Measurements from ENCODE around the gene PTPRF. TPM values are rescaled to one million over a fixed set of nuclear protein-coding genes. Genes with fewer than 3 reads are reported as not detected.

PTPRF gene
- total RNA-seq, 1 donor from 2014 or later, result 71.1 TPM

DNA sequence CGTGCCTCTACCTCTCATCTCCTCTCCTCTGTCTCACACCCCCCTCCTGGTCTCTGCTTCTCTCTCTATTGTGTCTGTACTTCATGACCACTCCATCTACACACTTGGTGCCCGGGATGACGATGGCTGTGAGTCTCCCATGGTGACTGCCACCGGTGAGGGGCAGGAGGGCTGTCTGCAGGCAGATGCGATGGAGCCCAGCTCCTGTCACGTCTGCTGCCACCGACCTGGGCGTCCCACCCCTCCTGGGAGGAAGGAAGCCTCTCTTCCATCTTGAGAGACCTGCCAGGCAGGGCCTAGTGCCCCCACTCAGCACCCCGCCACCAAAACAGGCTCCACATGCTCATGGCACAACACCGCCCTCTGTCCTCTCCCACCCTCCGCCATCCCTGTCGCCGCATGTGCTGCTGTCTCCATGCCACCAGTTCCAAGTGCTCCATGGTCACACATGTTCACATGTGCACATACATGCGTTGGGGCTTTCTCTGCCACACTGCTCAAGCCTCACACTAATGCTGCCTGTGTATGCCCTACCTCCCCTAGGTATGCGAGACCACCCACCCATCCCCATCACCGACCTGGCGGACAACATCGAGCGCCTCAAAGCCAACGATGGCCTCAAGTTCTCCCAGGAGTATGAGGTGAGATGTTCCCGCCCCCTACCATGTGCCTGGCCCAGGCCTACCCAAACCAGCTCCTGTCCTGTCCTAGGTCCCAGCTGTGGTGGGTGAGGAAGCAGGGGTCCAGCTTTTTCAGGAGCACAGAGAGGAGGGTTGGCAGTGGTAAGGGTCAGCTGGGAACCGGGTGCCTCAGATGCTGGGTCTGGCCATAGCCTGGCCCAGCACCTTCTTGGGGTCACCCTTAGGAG is 82.6 kb downstream of the PTPRF start:
- Mint-ChIP-seq H3K9me3 (no peaks in the 10 kb centered on the region), H3K27ac (no peak overlapping the region), H3K4me1 (no peaks in the 10 kb centered on the region), H3K4me3 (no peak overlapping the region), H3K27me3 (ENCODE audit: insufficient read depth, low read depth) (peaks cover 2% of the 10 kb centered on the region), H3K36me3 (peaks cover 25% of the 10 kb centered on the region)
- Histone ChIP-seq H2AFZ (replicated peaks) (no peak overlapping the region), H3K36me3 (no peaks in the 10 kb centered on the region), H3K4me3 (no peak overlapping the region), H3F3A (ENCODE audit: low read depth) (no peaks in the 10 kb centered on the region), H3K27ac (no peak overlapping the region), H3K9me3 (ENCODE audit: low read depth) (no peaks in the 10 kb centered on the region), H3K4me1 (no peaks in the 10 kb centered on the region), H3K79me2 (ENCODE audit: low read depth) (no peaks in the 10 kb centered on the region), H4K20me1 (ENCODE audit: low read depth) (no peaks in the 10 kb centered on the region), H3K9ac (no peak overlapping the region), H3K27me3 (no peaks in the 10 kb centered on the region), H3K4me2 (no peak overlapping the region)
- TF ChIP-seq EZH2phosphoT487 (IDR thresholded peaks at IDR 0.05) (no peak), EZH2 (IDR thresholded peaks at IDR 0.05) (no peak)
- TF ChIP-seq, protein P1, sequence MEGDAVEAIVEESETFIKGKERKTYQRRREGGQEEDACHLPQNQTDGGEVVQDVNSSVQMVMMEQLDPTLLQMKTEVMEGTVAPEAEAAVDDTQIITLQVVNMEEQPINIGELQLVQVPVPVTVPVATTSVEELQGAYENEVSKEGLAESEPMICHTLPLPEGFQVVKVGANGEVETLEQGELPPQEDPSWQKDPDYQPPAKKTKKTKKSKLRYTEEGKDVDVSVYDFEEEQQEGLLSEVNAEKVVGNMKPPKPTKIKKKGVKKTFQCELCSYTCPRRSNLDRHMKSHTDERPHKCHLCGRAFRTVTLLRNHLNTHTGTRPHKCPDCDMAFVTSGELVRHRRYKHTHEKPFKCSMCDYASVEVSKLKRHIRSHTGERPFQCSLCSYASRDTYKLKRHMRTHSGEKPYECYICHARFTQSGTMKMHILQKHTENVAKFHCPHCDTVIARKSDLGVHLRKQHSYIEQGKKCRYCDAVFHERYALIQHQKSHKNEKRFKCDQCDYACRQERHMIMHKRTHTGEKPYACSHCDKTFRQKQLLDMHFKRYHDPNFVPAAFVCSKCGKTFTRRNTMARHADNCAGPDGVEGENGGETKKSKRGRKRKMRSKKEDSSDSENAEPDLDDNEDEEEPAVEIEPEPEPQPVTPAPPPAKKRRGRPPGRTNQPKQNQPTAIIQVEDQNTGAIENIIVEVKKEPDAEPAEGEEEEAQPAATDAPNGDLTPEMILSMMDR (IDR thresholded peaks at IDR 0.05), result no peak
- no peak for DNase-seq (ENCODE audit: low spot score)

DNA sequence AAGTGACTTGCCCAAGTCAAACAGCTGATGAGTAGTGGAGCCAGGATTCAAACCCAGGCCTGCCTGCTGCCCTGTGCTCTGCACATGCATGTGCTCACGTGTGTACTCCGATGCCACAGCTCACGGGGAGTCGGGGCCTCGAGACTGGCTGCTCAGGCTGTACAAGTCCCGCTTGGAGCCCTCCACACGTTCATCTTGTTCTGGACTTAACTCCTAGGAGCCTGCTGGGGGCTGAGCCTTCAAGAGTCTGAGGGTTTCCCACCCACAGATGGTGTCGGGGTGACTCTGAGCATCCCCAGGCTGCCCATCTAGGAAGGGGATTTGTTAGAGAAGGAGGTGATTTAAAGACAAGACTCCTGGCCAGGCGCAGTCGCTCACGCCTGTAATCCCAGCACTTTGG is 83.5 kb downstream of the PTPRF start:
- Histone ChIP-seq H3K4me1 (no peaks in the 10 kb centered on the region), H3K36me3 (no peaks in the 10 kb centered on the region), H3K27ac (no peak overlapping the region), H4K20me1 (ENCODE audit: low read depth) (no peaks in the 10 kb centered on the region), H3K27me3 (no peaks in the 10 kb centered on the region), H3K9ac (no peak overlapping the region), H3K4me3 (no peak overlapping the region), H3K79me2 (ENCODE audit: low read depth) (no peaks in the 10 kb centered on the region), H2AFZ (replicated peaks) (no peak overlapping the region), H3K4me2 (no peak overlapping the region), H3K9me3 (ENCODE audit: low read depth) (no peaks in the 10 kb centered on the region), H3F3A (ENCODE audit: low read depth) (no peaks in the 10 kb centered on the region)
- H3K27ac Mint-ChIP-seq, result no peak overlapping the region
- TF ChIP-seq, protein P1 (IDR thresholded peaks at IDR 0.05), result no peak
- TF ChIP-seq EZH2phosphoT487 (IDR thresholded peaks at IDR 0.05) (no peak), EZH2 (IDR thresholded peaks at IDR 0.05) (no peak)
- H3K36me3 Mint-ChIP-seq, result peaks cover 18% of the 10 kb centered on the region
- H3K4me1 Mint-ChIP-seq, result no peaks in the 10 kb centered on the region
- H3K27me3 Mint-ChIP-seq (ENCODE audit: insufficient read depth, low read depth), result peaks cover 2% of the 10 kb centered on the region
- no peak overlapping the region for H3K4me3 Mint-ChIP-seq
- H3K9me3 Mint-ChIP-seq, result no peaks in the 10 kb centered on the region
- DNase-seq (ENCODE audit: low spot score), result no peak

DNA sequence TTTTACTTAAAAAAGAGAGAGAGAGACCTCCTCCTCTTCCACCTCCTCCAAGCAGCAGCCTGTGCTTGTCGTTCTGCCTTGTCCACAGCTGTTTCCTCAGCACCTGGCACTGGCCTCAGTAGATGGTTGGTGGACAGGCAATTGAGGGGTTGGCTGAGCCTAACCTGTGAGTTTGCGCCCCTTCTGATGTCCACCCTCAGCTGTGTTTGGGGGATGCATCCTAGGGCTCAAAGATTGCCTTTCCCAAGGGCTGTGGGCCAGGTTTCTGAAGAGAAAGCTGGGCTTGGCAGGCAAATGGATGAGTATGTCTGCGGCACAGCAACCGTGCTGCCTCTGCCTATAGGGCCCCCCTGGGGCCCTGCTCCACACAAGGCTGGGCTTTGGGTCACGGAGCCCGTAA is 84.2 kb downstream of the PTPRF start:
- Histone ChIP-seq H3F3A (ENCODE audit: low read depth) (no peaks in the 10 kb centered on the region), H2AFZ (replicated peaks) (no peak overlapping the region), H3K27me3 (no peaks in the 10 kb centered on the region), H3K4me1 (no peaks in the 10 kb centered on the region), H3K9me3 (ENCODE audit: low read depth) (no peaks in the 10 kb centered on the region), H3K9ac (no peak overlapping the region), H3K79me2 (ENCODE audit: low read depth) (no peaks in the 10 kb centered on the region), H3K4me3 (no peak overlapping the region), H4K20me1 (ENCODE audit: low read depth) (no peaks in the 10 kb centered on the region), H3K36me3 (no peaks in the 10 kb centered on the region), H3K27ac (no peak overlapping the region), H3K4me2 (no peak overlapping the region)
- TF ChIP-seq EZH2phosphoT487 (IDR thresholded peaks at IDR 0.05), result no peak
- Mint-ChIP-seq H3K27ac (no peak overlapping the region), H3K4me3 (no peak overlapping the region), H3K27me3 (ENCODE audit: insufficient read depth, low read depth) (peaks cover 2% of the 10 kb centered on the region), H3K4me1 (no peaks in the 10 kb centered on the region), H3K36me3 (peaks cover 15% of the 10 kb centered on the region), H3K9me3 (no peaks in the 10 kb centered on the region)
- no peak for DNase-seq (ENCODE audit: low spot score)

DNA sequence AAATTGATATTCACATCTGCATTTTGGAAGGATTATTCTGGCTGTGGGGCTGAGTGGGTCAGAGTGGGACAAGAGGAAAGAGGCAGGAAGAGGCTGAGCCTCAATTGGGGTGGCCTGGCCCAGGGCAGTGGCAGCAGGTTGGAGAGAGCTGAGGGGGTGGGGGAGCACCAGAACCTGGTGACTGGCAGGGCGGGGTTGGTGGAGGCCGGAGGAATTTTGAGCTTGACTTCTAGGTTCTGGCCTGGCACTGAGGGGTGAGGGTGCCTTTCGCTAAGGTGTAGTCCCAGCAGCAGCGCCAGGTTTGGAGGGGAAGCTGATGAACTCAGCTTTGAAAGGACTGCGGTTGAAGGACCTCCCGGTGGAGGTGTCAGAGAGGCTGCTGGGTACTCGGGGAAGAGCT is 85.7 kb downstream of the PTPRF start:
- TF ChIP-seq EZH2 (IDR thresholded peaks at IDR 0.05), result no peak
- TF ChIP-seq EZH2phosphoT487 (IDR thresholded peaks at IDR 0.05), result no peak
- TF ChIP-seq, protein P1 (IDR thresholded peaks at IDR 0.05), result no peak
- H3K4me1 Mint-ChIP-seq, result no peaks in the 10 kb centered on the region
- H3K27ac Mint-ChIP-seq, result no peak overlapping the region

More for the DNA sequence above, 85.7 kb downstream of the PTPRF start:
- Histone ChIP-seq H3K27me3 (no peaks in the 10 kb centered on the region), H2AFZ (replicated peaks) (no peak overlapping the region), H3K4me1 (no peaks in the 10 kb centered on the region), H3K79me2 (ENCODE audit: low read depth) (no peaks in the 10 kb centered on the region), H3F3A (ENCODE audit: low read depth) (no peaks in the 10 kb centered on the region), H3K4me2 (no peak overlapping the region), H3K36me3 (no peaks in the 10 kb centered on the region), H3K9me3 (ENCODE audit: low read depth) (no peaks in the 10 kb centered on the region), H3K4me3 (no peak overlapping the region), H3K9ac (no peak overlapping the region), H4K20me1 (ENCODE audit: low read depth) (no peaks in the 10 kb centered on the region), H3K27ac (no peak overlapping the region)
- Mint-ChIP-seq H3K9me3 (no peaks in the 10 kb centered on the region), H3K27me3 (ENCODE audit: insufficient read depth, low read depth) (peaks cover 4% of the 10 kb centered on the region), H3K36me3 (peaks cover 12% of the 10 kb centered on the region), H3K4me3 (no peak overlapping the region)
- no peak for DNase-seq (ENCODE audit: low spot score)
